LoVo (cell line): ENCODE results near the gene USH1G.

Experiments used
- DNase-seq: peaks from one replicate; pipeline ENCODE4 v3.0.0-alpha.2; 2016; ENCODE audit warnings: low spot score

USH1G gene

GRCh38 chr17:74954115-74954514 is 31.1 kb upstream of the USH1G start:
- no peak for DNase-seq

GRCh38 chr17:74953134-74953687 is 30.2 kb upstream of the USH1G start:
- no peak for DNase-seq

GRCh38 chr17:74952431-74953133 is 29.5 kb upstream of the USH1G start:
- DNase-seq, result no peak

- DNase-seq, result no peak
Observed at GRCh38 chr17:74951680-74952421, 28.8 kb upstream of the USH1G start.

- DNase-seq, result no peak
Observed at GRCh38 chr17:74951065-74951464, 28.0 kb upstream of the USH1G start.

- DNase-seq, result no peak
Observed at GRCh38 chr17:74950207-74950606, 27.2 kb upstream of the USH1G start.

- DNase-seq, result no peak
Observed at GRCh38 chr17:74949455-74950115, 26.5 kb upstream of the USH1G start.

GRCh38 chr17:74947041-74947754 is 24.1 kb upstream of the USH1G start:
- DNase-seq, result no peak

GRCh38 chr17:74946641-74947040 is 23.6 kb upstream of the USH1G start:
- DNase-seq, result no peak

GRCh38 chr17:74945543-74945942 is 22.5 kb upstream of the USH1G start:
- DNase-seq, result no peak

GRCh38 chr17:74943808-74944522 is 20.9 kb upstream of the USH1G start:
- peak; percentile 84 for DNase-seq

GRCh38 chr17:74941128-74941725 is 18.2 kb upstream of the USH1G start:
- DNase-seq, result no peak

GRCh38 chr17:74939534-74939933 is 16.5 kb upstream of the USH1G start:
- no peak for DNase-seq

GRCh38 chr17:74938194-74938950 is 15.3 kb upstream of the USH1G start:
- no peak for DNase-seq

GRCh38 chr17:74937064-74938051 is 14.3 kb upstream of the USH1G start:
- no peak for DNase-seq

- no peak for DNase-seq
Observed at GRCh38 chr17:74936470-74936799, 13.4 kb upstream of the USH1G start.

- no peak for DNase-seq
Observed at GRCh38 chr17:74935585-74936469, 12.8 kb upstream of the USH1G start, which contains the start of gene OTOP3. Gene OTOP3, plus strand, starts transcription at chr17:74935898. Its CDS starts 24 bp downstream, at chr17:74935922.

GRCh38 chr17:74935048-74935447 is 12.0 kb upstream of the USH1G start:
- no peak for DNase-seq
